ENCODE measurements around the gene SNTG2.

GRCh38 chr2:1070601-1071000 lies 120.0 kb downstream of the SNTG2 start:
- TF ChIP-seq MAX (CRISPR knock-in tag; IDR thresholded peaks at IDR 0.05) (no peak), CTCF (IDR thresholded peaks at IDR 0.05) (no peak), ATF3 (CRISPR knock-in tag; conservative IDR thresholded peaks at IDR 0.05) (no peak), ETV6 (CRISPR knock-in tag; IDR thresholded peaks at IDR 0.05) (no peak), MXD4 (CRISPR knock-in tag; IDR thresholded peaks at IDR 0.05; ENCODE audit: borderline replicate concordance) (no peak), HMGXB4 (CRISPR knock-in tag; IDR thresholded peaks at IDR 0.05) (no peak), ZNF416 (CRISPR knock-in tag; IDR thresholded peaks at IDR 0.05) (no peak)
